Neural cell (in vitro differentiated cells): Measurements from ENCODE around the gene DNAAF5. TPM values are rescaled to one million over a fixed set of nuclear protein-coding genes. Genes with fewer than 3 reads are reported as not detected.

Experiments
- H2AFZ ChIP-seq: fragments of 200-600, 300-800 bp; sonication (generic), shearing (Covaris generic); 2 replicates; pipeline ENCODE4 v1.6.0; 2014; ENCODE audit warnings: low read depth, mild to moderate bottlenecking, antibody characterized with exemption, low read length, moderate library complexity
- H3F3A ChIP-seq: fragments of 200-600 bp; shearing (Covaris generic); 2 replicates; pipeline ENCODE4 v1.6.1; 2016; ENCODE audit warnings: mild to moderate bottlenecking, moderate library complexity, mixed read lengths, antibody characterized with exemption, low read length; ENCODE audit not compliant: insufficient read depth, poor library complexity, severe bottlenecking
- H3K27ac ChIP-seq: fragments of 200-600, 300-800 bp; sonication (generic), shearing (Covaris generic); 2 replicates; pipeline ENCODE4 v1.5.1; 2014; ENCODE audit warnings: mild to moderate bottlenecking, low read length, moderate library complexity
- H3K27me3 ChIP-seq: fragments of 300-800, 200-600 bp; sonication (generic), shearing (Covaris generic); 2 replicates; pipeline ENCODE4 v1.6.0; 2014; ENCODE audit warnings: mild to moderate bottlenecking, low read depth, low read length, moderate library complexity; ENCODE audit not compliant: insufficient read depth
- H3K36me3 ChIP-seq: fragments of 300-800, 200-600 bp; sonication (generic), shearing (Covaris generic); 2 replicates; pipeline ENCODE4 v1.5.1; 2014; ENCODE audit warnings: mild to moderate bottlenecking, antibody characterized with exemption, low read length, moderate library complexity; ENCODE audit not compliant: insufficient read depth
- H3K4me2 ChIP-seq: fragments of 300-800, 200-600 bp; sonication (generic), shearing (Covaris generic); 2 replicates; pipeline ENCODE4 v1.6.0; 2014; ENCODE audit warnings: mild to moderate bottlenecking, low read length
- H3K4me3 ChIP-seq: fragments of 300-800, 200-600 bp; sonication (generic), shearing (Covaris generic); 2 replicates; pipeline ENCODE4 v1.5.1; 2014; ENCODE audit warnings: mild to moderate bottlenecking, low read length, moderate library complexity
- H3K79me2 ChIP-seq: fragments of 200-600 bp; shearing (Covaris generic); replicated peaks from 2 replicates; pipeline ENCODE4 v1.6.0; 2014; ENCODE audit warnings: mild to moderate bottlenecking, low read length, moderate library complexity; ENCODE audit not compliant: insufficient read depth
- H3K9ac ChIP-seq: fragments of 300-800, 200-600 bp; sonication (generic), shearing (Covaris generic); 2 replicates; pipeline ENCODE4 v1.6.1; 2016; ENCODE audit warnings: mild to moderate bottlenecking, low read length, mixed read lengths
- H3K9me2 ChIP-seq: fragments of 200-600 bp; shearing (Covaris generic); 2 replicates; pipeline ENCODE4 v1.6.1; 2016; ENCODE audit warnings: mild to moderate bottlenecking, low read length, mixed read lengths; ENCODE audit not compliant: insufficient read depth
- H3K9me3 ChIP-seq: fragments of 200-600, 300-800 bp; sonication (generic), shearing (Covaris generic); 2 replicates; pipeline ENCODE4 v1.6.1; 2016; ENCODE audit warnings: mild to moderate bottlenecking, mixed run types, low read length, moderate library complexity, mixed read lengths
- H4K20me1 ChIP-seq: fragments of 200-600 bp; shearing (Covaris generic); 2 replicates; pipeline ENCODE4 v1.6.1; 2016; ENCODE audit warnings: mild to moderate bottlenecking, mixed run types; ENCODE audit not compliant: insufficient read depth
- CTCF ChIP-seq: fragments of 450-650 bp; IDR thresholded peaks from 2 replicates; pipeline ENCODE4 v1.5.1; 2014; ENCODE audit warnings: antibody characterized with exemption, mild to moderate bottlenecking, moderate library complexity; ENCODE audit not compliant: poor library complexity, severe bottlenecking
- EP300 ChIP-seq: fragments of 450-650 bp; conservative IDR thresholded peaks from 2 replicates; pipeline ENCODE4 v1.6.1; 2014; ENCODE audit warnings: antibody characterized with exemption, mild to moderate bottlenecking, moderate library complexity; ENCODE audit not compliant: poor library complexity, severe bottlenecking
- EZH2 ChIP-seq: fragments of 200-600, 300-800 bp; shearing (Covaris generic), sonication (generic); IDR thresholded peaks from 2 replicates; pipeline ENCODE4 v1.6.1; 2014; ENCODE audit warnings: antibody characterized with exemption, low read length, borderline replicate concordance, mild to moderate bottlenecking; ENCODE audit not compliant: insufficient read depth, poor library complexity, severe bottlenecking
- MXI1 ChIP-seq: fragments of 450-650 bp; conservative IDR thresholded peaks from 2 replicates; pipeline ENCODE4 v1.6.1; 2014; ENCODE audit warnings: antibody characterized with exemption, mild to moderate bottlenecking; ENCODE audit not compliant: poor library complexity, severe bottlenecking
- POLR2AphosphoS5 ChIP-seq: IDR thresholded peaks from 2 replicates; pipeline ENCODE4 v1.6.1; 2012
- RAD21 ChIP-seq: fragments of 450-650 bp; conservative IDR thresholded peaks from 2 replicates; pipeline ENCODE4 v1.6.1; 2014; ENCODE audit warnings: antibody characterized with exemption, mild to moderate bottlenecking, moderate library complexity
- REST ChIP-seq: IDR thresholded peaks from 2 replicates; pipeline ENCODE4 v1.6.1; 2012; ENCODE audit warnings: borderline replicate concordance
- SMC3 ChIP-seq: fragments of 450-650 bp; conservative IDR thresholded peaks from 2 replicates; pipeline ENCODE4 v1.6.1; 2014; ENCODE audit warnings: antibody characterized with exemption, mild to moderate bottlenecking, moderate library complexity; ENCODE audit not compliant: poor library complexity
- TAF1 ChIP-seq: IDR thresholded peaks from 2 replicates; pipeline ENCODE4 v1.6.1; 2012; ENCODE audit warnings: low read depth
- polyA plus RNA-seq: library from polyadenylated mRNA; depleted of rRNA; stranded (reverse); fragments of >200 nt; gene quantifications from 2 replicates; pipeline ENCODE4 v1.2.3, GENCODE V29; 2014

DNAAF5 gene
- polyA plus RNA-seq, 1 donor from 2014 or later, result 5.3 TPM

DNA sequence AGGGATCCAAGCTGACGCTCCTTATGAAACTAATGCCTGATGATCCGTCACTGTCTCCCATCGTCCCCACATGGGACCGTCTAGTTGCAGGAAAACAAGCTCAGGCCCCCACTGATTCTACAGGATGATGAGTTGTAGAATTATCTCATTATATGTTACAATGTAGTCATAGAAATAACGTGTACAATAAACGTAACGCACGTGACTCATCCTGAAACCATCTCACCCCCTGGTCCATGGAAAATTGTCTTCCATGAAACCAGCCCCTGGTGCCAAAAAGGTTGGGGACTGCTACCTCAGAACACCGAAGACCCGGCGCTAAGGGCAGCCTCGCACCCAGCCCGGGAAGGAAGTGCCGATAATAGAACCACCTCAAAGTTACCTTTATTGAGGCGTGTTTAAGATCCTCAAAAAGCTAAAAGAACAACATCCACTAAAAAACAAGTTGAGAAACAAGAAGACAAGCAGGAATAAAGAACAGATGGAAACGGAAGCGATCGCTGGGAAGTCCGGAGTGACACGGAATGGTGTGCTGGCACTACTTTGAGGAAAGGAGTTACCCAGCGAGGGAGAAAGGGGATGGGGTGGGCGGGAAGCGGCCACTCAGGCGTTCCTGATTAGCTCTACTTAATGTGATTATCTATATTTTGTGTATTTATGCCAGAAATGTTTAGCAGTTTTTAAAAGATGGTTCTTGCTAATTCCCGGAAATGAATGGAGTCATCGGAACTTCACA is 50.7 kb downstream of the DNAAF5 start:
- H2AFZ ChIP-seq, result no peak overlapping the region
- no peaks in the 10 kb centered on the region for H4K20me1 ChIP-seq
- H3K9me3 ChIP-seq, result no peaks in the 10 kb centered on the region
- no peaks in the 10 kb centered on the region for H3K36me3 ChIP-seq
- no peak for TF ChIP-seq REST
- TF ChIP-seq CTCF, result no peak
- no peak for TF ChIP-seq TAF1
- TF ChIP-seq EP300, result no peak
- TF ChIP-seq SMC3, result no peak
- TF ChIP-seq POLR2AphosphoS5, result no peak
- H3K4me3 ChIP-seq, result no peak overlapping the region
- H3K4me2 ChIP-seq, result no peak overlapping the region
- no peak overlapping the region for H3K9ac ChIP-seq
- H3K27ac ChIP-seq, result no peak overlapping the region
- no peaks in the 10 kb centered on the region for H3K9me2 ChIP-seq
- no peaks in the 10 kb centered on the region for H3F3A ChIP-seq
- no peaks in the 10 kb centered on the region for H3K27me3 ChIP-seq
- no peaks in the 10 kb centered on the region for H3K79me2 ChIP-seq

GRCh38 chr7:777728-778078 is 51.2 kb downstream of the DNAAF5 start:
- Histone ChIP-seq H3K4me3 (no peak overlapping the region), H3K27me3 (no peaks in the 10 kb centered on the region), H3K9me2 (no peaks in the 10 kb centered on the region), H3K27ac (no peak overlapping the region), H2AFZ (no peak overlapping the region), H4K20me1 (no peaks in the 10 kb centered on the region), H3F3A (no peaks in the 10 kb centered on the region), H3K79me2 (no peaks in the 10 kb centered on the region), H3K4me2 (no peak overlapping the region), H3K9me3 (no peaks in the 10 kb centered on the region), H3K9ac (no peak overlapping the region), H3K36me3 (no peaks in the 10 kb centered on the region)
- TF ChIP-seq SMC3 (no peak), EZH2 (no peak), POLR2AphosphoS5 (no peak), REST (no peak), TAF1 (no peak), MXI1 (no peak), EP300 (no peak), RAD21 (no peak), CTCF (no peak)
